MG63 (cell line): Measurements from ENCODE around the gene ADCK2. TPM values are rescaled to one million over a fixed set of nuclear protein-coding genes. Genes with fewer than 3 reads are reported as not detected.
"Not testable (repeated sequence)": the region's sequence is repeated elsewhere in the genome, so short reads cannot be mapped to it uniquely, and the experiment has no call there.

Experiments used
- DNase-seq: peaks from one replicate; pipeline ENCODE4 v3.0.0-alpha.2; 2020
- H3K27me3 ChIP-seq: fragments of 250-450 bp; sonication (Bioruptor Pico); 2 replicates; pipeline ENCODE4 v1.5.1; 2020; ENCODE audit warnings: mild to moderate bottlenecking, moderate library complexity
- H3K36me3 ChIP-seq: fragments of 250-450 bp; sonication (Bioruptor Pico); 2 replicates; pipeline ENCODE4 v1.5.1; 2020; ENCODE audit warnings: mild to moderate bottlenecking, moderate library complexity
- H3K4me3 ChIP-seq: fragments of 250-450 bp; sonication (Bioruptor Pico); 2 replicates; pipeline ENCODE4 v1.5.1; 2020; ENCODE audit warnings: mild to moderate bottlenecking, moderate library complexity
- H3K9me3 ChIP-seq: fragments of 250-450 bp; sonication (Bioruptor Pico); 2 replicates; pipeline ENCODE4 v1.5.1; 2020; ENCODE audit warnings: mild to moderate bottlenecking, moderate library complexity
- total RNA-seq: library from RNA; depleted of rRNA; stranded (reverse); fragments of >200 nt; shearing (Covaris generic); gene quantifications from 2 replicates; pipeline ENCODE4 v1.2.3, GENCODE V29; 2014; ENCODE audit warnings: low replicate concordance

Gene ADCK2
- total RNA-seq, 1 experiment from 2014 or later = 37.2 TPM

GRCh38 chr7:140697447-140698143 lies 24.9 kb downstream of the ADCK2 start:
- H3K4me3 ChIP-seq = peak overlapping the region; percentile 84
- no peaks in the 10 kb centered on the region for H3K27me3 ChIP-seq
- H3K9me3 ChIP-seq = no peaks in the 10 kb centered on the region
- no peaks in the 10 kb centered on the region for H3K36me3 ChIP-seq
- DNase-seq = no peak

- Histone ChIP-seq H3K36me3 (no peaks in the 10 kb centered on the region), H3K27me3 (no peaks in the 10 kb centered on the region), H3K4me3 (no peak overlapping the region), H3K9me3 (no peaks in the 10 kb centered on the region)
- no peak for DNase-seq
Measured at GRCh38 chr7:140698477-140698876, 25.7 kb downstream of the ADCK2 start.

- H3K27me3 ChIP-seq = no peaks in the 10 kb centered on the region
- H3K4me3 ChIP-seq = no peak overlapping the region
- DNase-seq = no peak
- H3K36me3 ChIP-seq = peaks cover 4% of the 10 kb centered on the region
- H3K9me3 ChIP-seq = no peaks in the 10 kb centered on the region
Measured at GRCh38 chr7:140702774-140703173, 30.0 kb downstream of the ADCK2 start.

GRCh38 chr7:140704205-140704604 lies 31.5 kb downstream of the ADCK2 start:
- Histone ChIP-seq H3K4me3 (no peak overlapping the region), H3K36me3 (peaks cover 8% of the 10 kb centered on the region), H3K9me3 (no peaks in the 10 kb centered on the region), H3K27me3 (no peaks in the 10 kb centered on the region)
- no peak for DNase-seq

GRCh38 chr7:140707132-140707531 lies 34.4 kb downstream of the ADCK2 start:
- no peak overlapping the region for H3K4me3 ChIP-seq
- DNase-seq = no peak
- no peaks in the 10 kb centered on the region for H3K27me3 ChIP-seq
- H3K9me3 ChIP-seq = no peaks in the 10 kb centered on the region
- peaks cover 8% of the 10 kb centered on the region for H3K36me3 ChIP-seq

GRCh38 chr7:140708764-140709163 lies 36.0 kb downstream of the ADCK2 start:
- DNase-seq, H3K4me3 ChIP-seq, H3K27me3 ChIP-seq: not testable (repeated sequence)

GRCh38 chr7:140712392-140712791 lies 39.6 kb downstream of the ADCK2 start:
- DNase-seq, H3K36me3 ChIP-seq, H3K4me3 ChIP-seq, H3K27me3 ChIP-seq, H3K9me3 ChIP-seq: not testable (repeated sequence)

More at GRCh38 chr7:140708764-140709163, 36.0 kb downstream of the ADCK2 start:
- not testable (repeated sequence) for H3K9me3 ChIP-seq, H3K36me3 ChIP-seq

- no peak overlapping the region for H3K4me3 ChIP-seq
- H3K9me3 ChIP-seq = no peaks in the 10 kb centered on the region
- no peaks in the 10 kb centered on the region for H3K36me3 ChIP-seq
- no peak for DNase-seq
- no peaks in the 10 kb centered on the region for H3K27me3 ChIP-seq
Measured at GRCh38 chr7:140714331-140715040, 41.7 kb downstream of the ADCK2 start.

GRCh38 chr7:140719721-140720120 lies 47.0 kb downstream of the ADCK2 start:
- Histone ChIP-seq H3K36me3 (no peaks in the 10 kb centered on the region), H3K4me3 (no peak overlapping the region), H3K9me3 (no peaks in the 10 kb centered on the region), H3K27me3 (no peaks in the 10 kb centered on the region)
- DNase-seq = no peak

GRCh38 chr7:140722254-140722653 lies 49.5 kb downstream of the ADCK2 start:
- Histone ChIP-seq H3K4me3 (no peak overlapping the region), H3K27me3 (no peaks in the 10 kb centered on the region), H3K9me3 (no peaks in the 10 kb centered on the region), H3K36me3 (no peaks in the 10 kb centered on the region)
- DNase-seq = no peak

GRCh38 chr7:140723006-140723405 lies 50.3 kb downstream of the ADCK2 start:
- H3K36me3 ChIP-seq = no peaks in the 10 kb centered on the region
- H3K4me3 ChIP-seq = no peak overlapping the region
- DNase-seq = no peak
- no peaks in the 10 kb centered on the region for H3K27me3 ChIP-seq
- no peaks in the 10 kb centered on the region for H3K9me3 ChIP-seq

GRCh38 chr7:140723574-140723973 lies 50.8 kb downstream of the ADCK2 start:
- Histone ChIP-seq H3K27me3 (no peaks in the 10 kb centered on the region), H3K4me3 (no peak overlapping the region), H3K36me3 (no peaks in the 10 kb centered on the region), H3K9me3 (no peaks in the 10 kb centered on the region)
- DNase-seq = no peak

- Histone ChIP-seq H3K9me3 (no peaks in the 10 kb centered on the region), H3K27me3 (no peaks in the 10 kb centered on the region), H3K4me3 (no peak overlapping the region), H3K36me3 (no peaks in the 10 kb centered on the region)
- no peak for DNase-seq
Measured at GRCh38 chr7:140724706-140725105, 52.0 kb downstream of the ADCK2 start.

- no peak for DNase-seq
- no peaks in the 10 kb centered on the region for H3K9me3 ChIP-seq
Measured at GRCh38 chr7:140726281-140726680, 53.5 kb downstream of the ADCK2 start.

GRCh38 chr7:140732416-140732815 lies 59.7 kb downstream of the ADCK2 start:
- DNase-seq = no peak

More at GRCh38 chr7:140726281-140726680, 53.5 kb downstream of the ADCK2 start:
- Histone ChIP-seq H3K36me3 (no peaks in the 10 kb centered on the region), H3K27me3 (no peaks in the 10 kb centered on the region), H3K4me3 (no peak overlapping the region)

GRCh38 chr7:140734096-140734495 lies 61.4 kb downstream of the ADCK2 start:
- no peak for DNase-seq
- Histone ChIP-seq H3K27me3 (no peaks in the 10 kb centered on the region), H3K36me3 (no peaks in the 10 kb centered on the region), H3K4me3 (no peak overlapping the region), H3K9me3 (no peaks in the 10 kb centered on the region)

More at GRCh38 chr7:140732416-140732815, 59.7 kb downstream of the ADCK2 start:
- H3K9me3 ChIP-seq = no peaks in the 10 kb centered on the region
- no peak overlapping the region for H3K4me3 ChIP-seq
- no peaks in the 10 kb centered on the region for H3K36me3 ChIP-seq
- no peaks in the 10 kb centered on the region for H3K27me3 ChIP-seq

GRCh38 chr7:140734729-140735128 lies 62.0 kb downstream of the ADCK2 start:
- DNase-seq = no peak
- no peaks in the 10 kb centered on the region for H3K27me3 ChIP-seq
- H3K4me3 ChIP-seq = no peak overlapping the region
- no peaks in the 10 kb centered on the region for H3K36me3 ChIP-seq
- no peaks in the 10 kb centered on the region for H3K9me3 ChIP-seq

GRCh38 chr7:140738280-140738679 lies 65.5 kb downstream of the ADCK2 start:
- Histone ChIP-seq H3K9me3 (no peaks in the 10 kb centered on the region), H3K27me3 (no peaks in the 10 kb centered on the region), H3K4me3 (no peak overlapping the region), H3K36me3 (no peaks in the 10 kb centered on the region)
- no peak for DNase-seq
